HG03354 (cell line): ENCODE results near the gene CCT2.
"Not testable (repeated sequence)": the region's sequence is repeated elsewhere in the genome, so short reads cannot be mapped to it uniquely, and the experiment has no call there.

ENCODE experiments used
- ATAC-seq: cut with Tn5 transposase; IDR thresholded peaks from one replicate; pipeline ENCODE4 v1.9.1; 2021; ENCODE audit warnings: mild to moderate bottlenecking; ENCODE audit not compliant: unreplicated experiment, poor library complexity, severe bottlenecking

CCT2 gene

GRCh38 chr12:69580074-69580473 lies 5.2 kb upstream of the CCT2 start:
- no peak for ATAC-seq

GRCh38 chr12:69583203-69583602 lies 2.1 kb upstream of the CCT2 start:
- ATAC-seq: no peak

- no peak for ATAC-seq
These were observed 3.3 kb downstream of the CCT2 start for GRCh38 chr12:69588527-69588926.

GRCh38 chr12:69589082-69589481 lies 3.8 kb downstream of the CCT2 start:
- ATAC-seq: no peak

GRCh38 chr12:69595689-69596088 lies 10.4 kb downstream of the CCT2 start:
- no peak for ATAC-seq

GRCh38 chr12:69598174-69598753 lies 13.0 kb downstream of the CCT2 start:
- no peak for ATAC-seq

- ATAC-seq: no peak
These were observed 15.5 kb downstream of the CCT2 start for GRCh38 chr12:69600804-69601203.

GRCh38 chr12:69601962-69602685 lies 16.9 kb downstream of the CCT2 start:
- no peak for ATAC-seq

- no peak for ATAC-seq
These were observed 17.7 kb downstream of the CCT2 start for GRCh38 chr12:69602954-69603353.

GRCh38 chr12:69603556-69603955 lies 18.3 kb downstream of the CCT2 start:
- ATAC-seq: not testable (repeated sequence)

- not testable (repeated sequence) for ATAC-seq
These were observed 19.0 kb downstream of the CCT2 start for GRCh38 chr12:69604275-69604674.

- no peak for ATAC-seq
These were observed 22.9 kb downstream of the CCT2 start for GRCh38 chr12:69608114-69608513.

- ATAC-seq: no peak
These were observed 24.9 kb downstream of the CCT2 start for GRCh38 chr12:69610126-69610525.

GRCh38 chr12:69610729-69611128 lies 25.5 kb downstream of the CCT2 start, which contains the start of gene LRRC10:
TSS of gene LRRC10 (minus strand) at chr12:69610907. CDS start at chr12:69610838, 69 bp downstream.
- ATAC-seq: no peak

GRCh38 chr12:69613351-69613750 lies 28.1 kb downstream of the CCT2 start:
- ATAC-seq: no peak

- no peak for ATAC-seq
These were observed 30.8 kb downstream of the CCT2 start for GRCh38 chr12:69616025-69616424.

- no peak for ATAC-seq
These were observed 33.8 kb downstream of the CCT2 start for GRCh38 chr12:69619050-69619449.

- no peak for ATAC-seq
These were observed 34.8 kb downstream of the CCT2 start for GRCh38 chr12:69620077-69620476.

GRCh38 chr12:69620921-69621320 lies 35.7 kb downstream of the CCT2 start:
- ATAC-seq: no peak

- ATAC-seq: no peak
These were observed 36.3 kb downstream of the CCT2 start for GRCh38 chr12:69621551-69621950.

GRCh38 chr12:69623970-69624369 lies 38.7 kb downstream of the CCT2 start:
- ATAC-seq: no peak
